ENCODE data around the gene FBXL19.
A peak's percentile ranks its signal among the peaks of the same experiment; 100 is the strongest.

Gene FBXL19

DNA sequence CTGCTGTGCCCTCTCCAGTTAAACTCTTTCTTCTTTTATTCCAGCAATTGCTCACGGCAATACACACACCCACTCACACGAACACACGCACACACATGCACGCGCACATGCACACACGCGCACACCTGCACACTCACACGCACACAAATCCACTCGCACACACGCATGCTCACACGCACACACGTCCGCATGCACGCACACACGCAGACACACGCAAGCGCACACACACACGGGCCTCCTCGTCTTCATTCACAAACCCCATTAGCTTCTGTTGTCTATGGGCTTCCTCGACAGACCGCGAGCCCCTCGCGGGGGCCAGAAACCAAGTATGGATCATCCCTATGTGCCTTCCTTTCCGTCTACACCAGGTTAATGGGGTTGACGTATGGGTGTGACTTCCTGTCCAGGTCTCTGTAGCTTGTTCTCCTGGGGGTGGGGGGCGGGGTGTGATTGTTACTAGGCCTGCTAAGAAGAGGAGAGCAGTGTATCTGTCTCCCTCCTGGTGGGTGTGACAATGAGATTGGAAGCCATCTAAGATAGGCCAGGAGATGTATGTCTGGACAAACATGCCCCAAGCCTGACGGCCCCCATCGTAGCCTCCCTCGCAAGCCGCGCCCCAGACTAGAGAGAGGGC lies 27.6 kb upstream of the FBXL19 start:
- DNase-seq (ENCODE audit: low spot score), result no peak

DNA sequence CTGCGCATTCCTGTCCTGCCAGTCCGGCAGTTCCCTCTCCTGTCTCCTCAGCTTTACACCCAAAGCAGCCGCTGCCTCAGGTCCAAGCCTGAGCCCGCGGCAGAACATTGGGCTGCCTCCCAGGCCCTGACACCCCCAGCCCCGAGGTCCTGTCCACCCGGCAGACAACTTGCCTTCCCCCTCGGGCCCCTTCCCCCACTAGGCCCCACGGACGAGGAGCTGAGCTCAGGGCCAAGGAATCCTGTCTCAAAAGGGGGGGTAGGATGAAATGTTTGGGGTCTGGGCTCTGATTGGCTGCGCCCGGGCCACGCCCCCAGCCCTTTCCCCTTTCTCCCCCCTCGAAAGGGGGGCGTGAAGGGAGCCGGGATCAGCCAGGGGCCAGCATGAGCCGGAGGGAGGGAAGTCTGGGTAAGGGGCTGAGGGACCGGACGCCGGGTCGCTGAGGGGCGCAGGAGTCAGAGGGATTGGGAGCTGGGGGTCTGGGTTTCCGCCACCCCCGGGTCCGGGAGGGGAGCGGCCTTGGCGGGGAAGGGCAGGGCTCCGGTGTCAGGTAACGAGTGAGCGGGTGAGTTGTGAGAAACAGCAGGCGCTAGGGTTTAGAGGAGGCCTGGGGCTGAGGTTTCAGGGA lies 27.0 kb upstream of the FBXL19 start, which contains the start of gene CTF1:
TSS of gene CTF1 (plus strand) at position 354 of the 628 bp plus-strand sequence. CDS start at position 384, 30 bp downstream.
- DNase-seq (ENCODE audit: low spot score), result peak; percentile 54

DNA sequence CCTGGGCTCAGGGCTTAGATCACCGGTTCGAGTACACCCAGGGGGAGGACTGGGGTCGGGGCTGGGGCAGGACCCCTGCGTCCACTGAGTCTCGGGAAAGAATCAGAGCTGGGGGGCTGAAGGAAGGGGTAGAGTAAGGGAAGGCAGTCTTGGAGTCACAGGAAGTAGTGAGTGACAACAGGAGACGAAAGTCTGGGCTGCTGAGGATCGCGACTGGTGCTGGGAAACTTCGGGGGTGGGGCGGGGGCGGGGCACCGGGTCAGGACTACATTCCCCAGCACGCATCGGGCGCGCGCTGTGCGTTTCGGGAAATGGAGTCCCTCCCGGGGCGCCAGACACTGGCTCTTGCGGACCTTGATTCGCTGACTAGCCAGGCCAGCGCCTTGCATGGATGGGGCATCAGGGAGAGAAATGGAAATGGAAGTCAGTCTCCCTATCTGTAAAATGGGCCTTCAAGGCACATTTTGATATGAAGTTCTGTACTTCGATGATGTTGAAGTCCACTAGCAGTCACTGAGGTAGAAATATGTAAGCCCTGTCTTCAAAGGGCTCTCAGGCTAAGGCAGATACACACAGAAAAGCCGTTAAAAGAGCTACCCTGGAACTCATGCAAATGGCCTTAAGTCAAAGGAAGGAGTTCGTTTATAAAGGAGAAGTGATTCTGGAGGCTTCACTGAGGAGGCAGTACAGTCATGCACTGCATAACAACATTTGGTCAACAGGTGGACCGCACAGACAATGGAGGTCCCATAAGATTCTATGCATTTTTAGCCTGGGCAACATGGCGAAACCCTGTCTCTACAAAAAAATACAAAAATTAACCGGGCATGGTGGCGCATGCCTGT lies 26.3 kb upstream of the FBXL19 start:
- DNase-seq (ENCODE audit: low spot score), result peak; percentile 82

DNA sequence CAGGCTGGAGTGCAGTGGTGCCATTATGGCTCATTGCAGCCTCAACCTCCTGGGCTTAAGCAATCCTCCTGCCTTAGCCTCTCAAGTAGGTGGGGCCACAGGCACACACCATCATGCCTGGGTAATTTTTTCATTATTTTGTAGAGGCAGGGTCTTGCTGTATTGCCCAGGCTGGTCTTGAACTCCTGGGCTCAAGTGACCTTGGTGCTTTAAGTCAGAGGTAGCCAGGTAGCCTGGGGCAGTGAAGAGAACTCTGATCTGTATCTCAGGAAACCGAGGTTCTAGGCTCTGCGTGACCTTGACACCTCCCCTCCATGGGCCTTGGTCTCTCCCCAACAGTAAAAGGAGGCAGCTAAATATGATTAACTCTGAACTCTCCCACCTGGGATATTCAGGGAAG lies 23.6 kb upstream of the FBXL19 start:
- DNase-seq (ENCODE audit: low spot score), result no peak

DNA sequence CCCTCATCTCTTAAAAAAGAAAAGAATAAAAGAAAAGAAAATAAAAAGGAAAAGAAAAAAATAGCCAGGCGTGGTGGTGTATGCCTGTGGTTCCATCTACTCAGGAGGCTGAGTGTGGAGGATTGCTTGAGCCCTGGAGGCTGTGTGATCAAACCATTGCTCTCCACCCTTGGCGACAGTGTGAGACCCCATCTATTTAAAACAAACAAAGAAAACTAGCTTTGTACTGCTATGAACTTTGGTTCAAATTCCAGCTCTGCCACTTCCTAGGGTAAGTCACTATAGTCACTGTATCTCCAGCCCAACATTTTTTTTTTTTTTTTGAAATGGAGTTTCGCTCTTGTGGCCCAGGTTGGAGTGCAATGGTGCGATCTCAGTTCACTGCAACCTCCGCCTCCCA lies 22.8 kb upstream of the FBXL19 start:
- no peak for DNase-seq (ENCODE audit: low spot score)

- peak; percentile 15 for DNase-seq (ENCODE audit: low spot score)
Measured at GRCh38 chr16:30901201-30902028, 22.0 kb upstream of the FBXL19 start.

DNA sequence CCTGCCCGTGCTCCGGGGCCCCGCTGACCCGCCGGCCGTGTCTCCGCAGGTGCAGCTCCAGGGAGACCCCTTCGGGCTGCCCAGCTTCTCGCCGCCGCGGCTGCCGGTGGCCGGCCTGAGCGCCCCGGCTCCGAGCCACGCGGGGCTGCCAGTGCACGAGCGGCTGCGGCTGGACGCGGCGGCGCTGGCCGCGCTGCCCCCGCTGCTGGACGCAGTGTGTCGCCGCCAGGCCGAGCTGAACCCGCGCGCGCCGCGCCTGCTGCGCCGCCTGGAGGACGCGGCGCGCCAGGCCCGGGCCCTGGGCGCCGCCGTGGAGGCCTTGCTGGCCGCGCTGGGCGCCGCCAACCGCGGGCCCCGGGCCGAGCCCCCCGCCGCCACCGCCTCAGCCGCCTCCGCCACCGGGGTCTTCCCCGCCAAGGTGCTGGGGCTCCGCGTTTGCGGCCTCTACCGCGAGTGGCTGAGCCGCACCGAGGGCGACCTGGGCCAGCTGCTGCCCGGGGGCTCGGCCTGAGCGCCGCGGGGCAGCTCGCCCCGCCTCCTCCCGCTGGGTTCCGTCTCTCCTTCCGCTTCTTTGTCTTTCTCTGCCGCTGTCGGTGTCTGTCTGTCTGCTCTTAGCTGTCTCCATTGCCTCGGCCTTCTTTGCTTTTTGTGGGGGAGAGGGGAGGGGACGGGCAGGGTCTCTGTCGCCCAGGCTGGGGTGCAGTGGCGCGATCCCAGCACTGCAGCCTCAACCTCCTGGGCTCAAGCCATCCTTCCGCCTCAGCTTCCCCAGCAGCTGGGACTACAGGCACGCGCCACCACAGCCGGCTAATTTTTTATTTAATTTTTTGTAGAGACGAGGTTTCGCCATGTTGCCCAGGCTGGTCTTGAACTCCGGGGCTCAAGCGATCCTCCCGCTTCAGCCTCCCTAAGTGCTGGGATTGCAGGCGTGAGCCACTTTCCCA lies 21.1 kb upstream of the FBXL19 start:
- peak; percentile 33 for DNase-seq (ENCODE audit: low spot score)

GRCh38 chr16:30903002-30903401 lies 20.4 kb upstream of the FBXL19 start:
- DNase-seq (ENCODE audit: low spot score), result no peak

- DNase-seq (ENCODE audit: low spot score), result peak; percentile 66
Measured at GRCh38 chr16:30903596-30903995, 19.8 kb upstream of the FBXL19 start.

- DNase-seq (ENCODE audit: low spot score), result no peak
Measured at GRCh38 chr16:30904114-30904780, 19.1 kb upstream of the FBXL19 start.

DNA sequence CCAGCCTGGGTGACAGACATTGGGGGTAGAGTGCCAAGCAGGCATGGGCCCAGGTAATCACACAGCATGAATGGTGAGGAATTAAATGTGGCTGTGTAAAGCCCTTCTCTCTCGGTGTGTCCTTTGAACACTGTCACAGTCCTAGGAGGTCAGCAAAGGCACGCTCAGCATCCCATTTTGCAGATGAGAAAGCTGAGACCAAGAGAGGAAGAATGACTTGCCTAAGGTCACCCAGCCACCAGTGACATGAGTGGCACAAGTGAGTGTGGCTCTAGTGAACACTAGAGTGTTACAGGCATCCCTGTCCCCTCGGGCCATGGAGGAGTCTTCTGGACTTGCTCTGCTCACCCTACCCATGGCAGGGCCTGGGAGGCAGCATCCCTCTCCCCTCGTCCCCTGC lies 16.3 kb upstream of the FBXL19 start:
- no peak for DNase-seq (ENCODE audit: low spot score)

GRCh38 chr16:30910427-30911029 lies 12.8 kb upstream of the FBXL19 start:
- DNase-seq (ENCODE audit: low spot score), result no peak

DNA sequence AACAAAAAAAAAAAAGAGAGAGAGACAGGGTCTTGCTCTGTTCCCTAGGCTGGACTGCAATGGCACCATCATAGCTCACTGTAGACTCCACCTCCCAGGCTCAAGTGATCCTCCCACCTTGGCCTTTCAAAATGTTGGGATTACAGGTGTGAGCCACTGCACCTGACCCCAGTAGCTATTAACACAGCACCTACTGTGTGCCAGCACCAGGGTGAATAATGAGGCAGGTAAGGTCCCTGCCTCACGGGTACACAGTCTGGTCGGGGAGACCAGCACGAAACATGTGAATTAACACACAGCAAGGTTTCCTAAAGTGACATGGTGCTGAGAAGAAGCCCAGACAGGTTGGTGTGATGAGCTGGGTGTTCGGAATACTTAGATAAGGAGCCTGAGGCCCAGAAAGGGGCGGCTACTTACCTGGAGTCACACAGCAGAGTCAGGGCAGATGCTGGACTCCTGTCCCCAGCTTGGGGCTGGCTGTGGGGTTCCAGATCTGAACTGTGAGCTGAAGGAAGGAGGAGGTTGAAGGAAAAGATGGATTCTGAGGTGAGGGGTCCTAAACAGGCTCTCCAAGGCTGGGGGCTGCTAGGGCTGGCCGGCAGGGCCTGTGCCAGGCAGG lies 10.5 kb upstream of the FBXL19 start:
- DNase-seq (ENCODE audit: low spot score), result no peak

DNA sequence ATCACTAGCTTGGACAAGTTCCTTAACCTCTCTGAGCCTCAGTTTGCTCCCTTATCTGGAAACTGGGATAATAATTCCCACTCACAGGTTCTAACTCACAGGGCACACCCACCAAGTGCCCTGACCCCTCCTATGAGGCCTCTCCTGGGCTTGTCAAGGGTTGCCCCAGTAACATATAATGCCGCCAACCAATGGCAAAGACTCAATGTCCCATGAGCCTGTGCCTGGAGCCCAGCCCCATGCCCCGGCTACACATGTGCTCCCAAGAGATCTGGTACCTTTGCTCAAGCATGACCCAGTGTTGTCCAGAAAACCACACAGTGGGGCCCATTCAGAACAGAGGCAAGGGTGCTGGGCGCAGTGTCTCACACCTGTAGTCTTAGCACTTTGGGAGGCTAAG lies 8.5 kb upstream of the FBXL19 start:
- DNase-seq (ENCODE audit: low spot score), result no peak

DNA sequence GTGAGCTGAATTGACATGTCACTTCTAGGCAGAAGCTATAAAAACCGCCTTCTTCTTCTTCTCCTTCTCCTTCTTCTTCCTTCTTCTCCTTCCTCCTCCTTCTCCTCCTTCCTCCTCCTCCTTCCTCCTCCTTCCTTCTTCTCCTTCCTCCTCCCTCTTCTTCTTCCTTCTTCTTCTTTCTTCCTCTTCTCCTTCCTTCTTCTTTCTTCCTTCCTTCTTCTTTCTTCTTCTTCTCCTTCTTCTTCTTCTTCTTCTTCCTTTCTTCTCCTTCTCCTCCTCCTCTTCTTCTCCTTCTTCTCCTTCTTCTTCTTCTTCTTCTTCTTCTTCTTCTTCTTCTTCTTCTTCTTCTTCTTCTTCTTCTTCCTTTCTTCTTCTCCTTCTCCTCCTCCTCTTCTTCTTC lies 4.8 kb upstream of the FBXL19 start:
- DNase-seq (ENCODE audit: low spot score), result no peak

DNA sequence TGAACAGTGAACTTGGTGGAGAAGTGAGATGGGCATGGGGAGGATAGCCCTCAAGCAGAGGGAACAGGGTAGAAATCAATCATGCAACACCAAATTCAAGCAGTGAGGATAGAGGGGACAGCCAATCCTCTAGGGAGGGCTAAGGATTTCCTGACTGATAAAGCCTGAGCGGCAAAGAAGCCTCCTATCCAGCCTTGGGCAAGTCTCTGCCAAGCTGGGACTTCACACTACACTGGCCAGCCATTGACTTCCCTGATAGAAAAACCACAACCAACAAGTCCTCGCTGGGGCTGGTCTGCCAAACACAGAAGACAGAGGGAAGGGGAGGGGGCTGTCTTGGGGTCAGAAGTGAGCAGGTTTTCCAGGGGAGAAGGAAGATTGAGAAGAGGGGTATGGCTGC lies 2.5 kb upstream of the FBXL19 start:
- no peak for DNase-seq (ENCODE audit: low spot score)

DNA sequence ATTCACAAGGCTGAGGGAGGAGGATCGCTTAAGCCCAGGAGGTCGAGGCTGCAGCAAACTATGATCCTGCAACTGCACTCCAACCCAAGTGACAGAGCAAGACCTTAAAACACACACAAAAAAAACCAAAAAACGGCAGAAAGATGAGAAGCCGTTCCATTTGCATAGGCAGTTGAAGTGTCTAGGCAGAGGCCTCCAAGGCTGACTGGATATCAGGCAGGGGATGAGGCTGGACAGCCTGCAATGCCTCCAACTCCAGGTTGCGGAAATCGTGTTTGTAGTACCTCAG lies 2.0 kb upstream of the FBXL19 start:
- no peak for DNase-seq (ENCODE audit: low spot score)

DNA sequence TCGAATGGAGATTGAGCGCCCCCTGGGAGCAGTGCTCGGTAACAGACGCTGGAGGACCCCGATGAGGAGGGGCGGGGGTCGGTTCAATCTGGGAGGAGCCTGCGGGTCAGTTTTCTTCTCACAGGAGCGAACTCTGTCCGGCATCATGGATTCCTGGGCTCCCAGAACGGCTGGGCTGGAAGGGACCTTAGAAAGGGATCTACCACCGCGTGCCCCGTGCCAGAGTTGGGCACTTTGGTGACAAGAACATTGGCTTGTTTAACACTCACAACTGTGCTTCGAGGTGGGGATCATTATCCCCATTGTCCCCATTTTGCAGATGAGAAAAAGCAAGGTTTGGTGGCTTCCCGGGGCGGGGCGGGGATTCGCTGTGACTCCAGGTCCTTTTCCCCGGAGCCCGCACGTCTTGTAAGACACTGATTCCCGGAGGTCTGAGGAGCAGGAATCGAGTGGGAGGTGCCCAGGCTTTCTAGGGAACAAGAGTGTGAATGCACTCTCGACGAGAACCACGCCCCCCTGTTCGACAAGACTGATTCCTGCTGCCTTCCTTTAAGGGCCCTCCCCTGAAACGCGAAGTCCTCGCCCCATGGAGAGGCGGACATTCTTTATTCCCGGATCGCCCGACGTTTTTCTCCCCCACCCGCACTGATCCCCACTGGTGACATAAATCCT lies 1.5 kb upstream of the FBXL19 start:
- peak; percentile 88 for DNase-seq (ENCODE audit: low spot score)

DNA sequence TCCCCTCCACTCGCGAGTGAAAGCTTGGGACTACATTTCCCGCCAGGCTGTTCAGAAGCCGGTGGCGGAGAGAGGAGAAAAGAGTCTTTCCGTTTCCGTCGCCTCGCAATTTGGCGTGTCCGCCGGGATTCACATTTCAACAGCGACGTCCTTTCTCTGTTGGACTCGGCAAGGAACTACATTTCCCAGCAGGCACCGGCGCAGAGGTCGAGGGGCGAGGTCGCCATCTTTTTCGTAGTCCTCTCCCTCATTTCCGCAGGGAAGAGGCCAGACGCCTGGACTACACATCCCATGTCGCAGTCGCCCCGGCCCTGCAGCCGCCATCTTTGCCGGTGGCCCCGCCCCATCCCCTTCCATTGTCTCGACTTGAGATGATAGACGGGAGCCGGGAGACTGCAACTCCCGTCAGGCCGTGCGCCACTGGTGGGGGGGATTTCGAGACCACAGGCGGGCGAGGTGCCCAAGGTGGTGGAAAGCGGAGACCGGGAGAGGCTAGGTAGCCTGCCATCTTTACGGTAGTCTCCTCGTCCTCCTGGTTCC lies 882 bp upstream of the FBXL19 start:
- peak; percentile 100 for DNase-seq (ENCODE audit: low spot score)
